NCI-H2081 treated with DMSO at 0.1 percent for 48 hours (cell line): ENCODE data around the gene CNOT6L.
"Not testable (repeated sequence)": the region's sequence is repeated elsewhere in the genome, so short reads cannot be mapped to it uniquely, and the experiment has no call there.

Experiments
- DNase-seq: peaks from one replicate; lab custom pipeline; 2025; lab: John Stamatoyannopoulos, UW

CNOT6L gene

DNA sequence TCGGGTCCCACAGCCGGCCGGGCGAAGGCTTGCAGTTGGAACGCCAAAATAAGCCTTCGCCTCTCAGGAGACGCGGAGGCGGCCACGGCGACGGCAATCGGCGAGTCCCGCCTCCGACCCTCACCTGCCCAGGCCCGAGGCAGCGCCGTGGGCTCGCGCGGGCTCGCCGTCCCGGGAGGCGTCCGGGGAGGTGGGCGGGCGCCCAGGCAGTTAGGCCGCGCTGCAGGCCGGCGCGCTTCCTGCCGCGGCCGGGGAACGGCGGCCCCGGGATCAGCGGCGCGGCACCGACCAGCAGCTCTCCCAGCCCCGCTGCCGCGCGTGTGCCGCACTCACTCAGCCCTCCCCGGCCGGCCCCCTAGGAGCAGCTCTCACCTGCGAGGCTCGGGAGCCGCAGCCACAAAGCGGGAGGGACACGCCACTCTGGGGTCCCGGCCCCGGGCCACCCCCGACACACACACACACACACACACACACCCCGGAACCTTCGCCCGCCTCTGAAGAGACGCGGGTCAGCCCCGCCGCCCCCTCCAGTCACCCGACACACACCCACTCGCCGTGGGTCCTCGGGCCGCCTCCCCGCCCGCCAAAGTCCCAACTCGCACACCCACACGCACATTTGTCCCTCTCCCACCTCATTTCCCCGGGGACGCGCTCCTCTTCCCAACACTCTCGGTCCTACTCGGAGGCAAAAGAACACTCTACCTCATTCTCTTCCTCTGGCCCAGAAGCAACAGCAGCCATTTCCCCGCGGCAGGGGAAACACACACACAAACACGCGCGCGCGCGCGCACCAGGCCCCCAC lies at the start of gene CNOT6L:
CNOT6L (minus strand) TSS at position 767 of the 802 bp plus-strand sequence; CDS start at position 707, 60 bp downstream.
- DNase-seq, result no peak

DNA sequence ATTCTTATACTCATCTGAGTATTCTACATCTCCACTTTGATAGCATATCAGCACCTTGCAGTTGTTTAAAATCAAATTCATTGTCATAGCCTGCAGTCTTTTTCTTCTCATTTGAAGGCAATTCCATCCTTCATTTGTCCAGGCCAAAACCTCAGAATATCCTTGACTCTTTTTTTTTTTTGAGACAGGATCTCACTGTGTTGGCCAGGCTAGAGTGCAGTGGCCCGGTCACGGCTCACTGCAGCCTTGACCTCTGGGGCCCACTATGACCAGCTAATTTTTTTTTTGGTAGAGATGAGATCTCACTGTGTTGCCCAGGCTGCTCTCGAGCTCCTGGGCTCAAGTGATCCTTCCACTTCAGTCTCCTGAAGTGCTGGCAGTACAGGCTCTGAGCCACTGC lies 46.1 kb upstream of the CNOT6L start:
- DNase-seq, result no peak

DNA sequence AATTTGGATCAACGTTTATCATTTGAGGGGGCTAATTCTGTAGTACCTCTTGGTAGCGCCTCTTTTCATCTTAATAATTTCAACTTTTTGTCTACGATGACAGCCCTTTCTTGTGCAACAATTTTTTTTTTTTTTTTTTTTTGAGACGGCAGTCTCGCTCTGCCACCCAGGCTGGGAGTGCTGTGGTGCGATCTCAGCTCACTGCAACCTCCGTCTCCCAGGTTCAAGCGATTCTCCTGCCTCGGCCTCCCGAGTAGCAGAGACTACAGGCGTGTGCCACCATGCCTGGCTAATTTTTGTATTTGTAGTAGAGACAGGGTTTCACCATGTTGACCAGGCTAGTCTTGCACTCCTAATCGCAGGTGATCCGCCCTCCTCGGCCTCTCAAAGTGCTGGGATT lies 44.2 kb upstream of the CNOT6L start:
- not testable (repeated sequence) for DNase-seq

DNA sequence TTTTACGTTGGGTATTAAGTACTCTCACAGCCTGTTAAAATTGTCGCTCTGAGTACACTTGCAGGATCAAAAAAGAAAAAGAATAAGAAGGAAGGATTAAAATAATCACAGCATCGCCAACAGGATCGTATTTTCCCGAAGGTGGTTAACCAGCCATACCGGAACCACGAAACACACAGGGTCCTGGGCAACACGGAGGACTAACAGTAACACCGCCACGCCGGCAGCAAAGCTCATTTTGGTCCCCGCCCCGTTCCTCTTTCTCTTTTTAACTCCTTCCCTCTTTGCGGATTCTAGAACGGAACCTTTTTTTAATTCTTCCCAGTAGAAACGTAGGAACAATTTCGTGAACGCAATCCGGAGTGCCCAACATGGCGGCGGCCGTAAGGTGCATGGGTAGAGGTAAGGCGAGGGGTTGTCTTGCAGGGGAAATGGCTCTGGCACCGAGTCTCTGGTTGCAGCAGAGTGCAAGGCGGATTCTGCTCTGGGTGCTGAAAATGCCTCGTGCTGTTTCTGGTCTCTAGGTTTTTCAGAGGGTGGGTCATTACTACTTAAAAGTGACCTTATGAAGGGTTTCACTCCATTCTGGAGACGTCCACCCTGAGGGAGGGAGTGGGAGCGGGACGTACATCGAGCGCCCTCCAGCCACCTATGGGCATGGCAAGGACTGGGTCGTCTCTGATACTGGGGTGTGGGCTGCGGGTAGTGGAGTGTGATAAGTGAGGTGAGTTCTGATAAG lies 43.5 kb upstream of the CNOT6L start, which contains the start of gene MRPL1:
MRPL1 (plus strand) TSS at position 353 of the 739 bp plus-strand sequence; CDS start at position 372, 19 bp downstream.
- peak; percentile 79 for DNase-seq

DNA sequence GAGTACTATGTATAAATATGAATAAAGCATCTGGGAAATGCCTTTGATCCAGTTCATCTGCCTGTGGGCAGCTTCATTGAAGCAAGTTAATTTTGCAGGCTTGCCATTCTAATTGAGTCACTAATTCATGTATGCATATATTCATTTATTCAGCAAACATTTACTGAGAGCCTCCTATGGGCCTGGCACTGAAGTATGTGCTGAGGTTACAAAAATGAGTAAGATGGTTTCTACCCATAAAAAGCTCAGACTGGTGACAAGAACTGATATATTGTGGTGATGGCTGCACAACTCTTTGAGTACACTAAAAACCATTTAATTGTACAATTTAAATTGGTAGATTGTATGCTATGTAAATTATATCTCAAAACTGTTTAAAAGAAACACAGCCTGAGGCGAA lies 42.3 kb upstream of the CNOT6L start:
- DNase-seq, result no peak

DNA sequence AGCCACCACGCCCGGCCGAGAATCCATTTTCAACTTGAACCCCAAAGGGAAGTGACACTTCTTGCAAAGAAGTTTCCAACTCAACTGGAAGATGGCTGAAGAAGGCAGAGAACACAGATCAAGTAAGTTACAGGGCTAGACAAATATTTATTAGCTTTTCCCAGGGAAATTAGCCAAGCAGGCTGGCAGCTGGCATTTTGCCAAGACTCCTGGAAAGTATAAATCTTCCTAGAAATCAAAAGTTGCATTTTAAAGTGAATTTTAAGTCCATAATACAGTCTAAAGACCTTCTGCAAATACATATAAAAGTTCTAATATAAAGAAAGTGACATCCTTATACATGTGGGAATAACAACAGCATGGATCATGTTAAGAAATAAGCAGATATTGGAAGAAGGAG lies 40.1 kb upstream of the CNOT6L start:
- DNase-seq, result no peak

DNA sequence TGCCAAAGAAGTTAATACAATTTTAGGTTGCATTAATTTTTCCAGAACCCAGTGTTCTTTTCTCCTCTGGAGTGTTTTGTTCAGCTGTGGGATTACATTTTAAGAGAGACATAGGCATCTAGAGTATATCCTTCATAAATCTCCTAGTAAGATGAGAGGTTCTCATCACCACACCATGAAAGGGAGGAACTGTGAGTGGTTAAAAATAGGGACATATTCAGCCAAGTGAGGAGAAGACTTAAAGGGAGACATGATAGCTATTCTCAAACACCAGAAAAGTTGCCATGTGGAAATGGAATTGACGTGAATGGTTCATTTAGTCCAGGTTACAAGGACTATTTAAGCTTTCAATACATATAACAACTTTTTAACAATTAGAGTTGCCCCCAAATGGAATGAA lies 37.0 kb upstream of the CNOT6L start:
- no peak for DNase-seq

DNA sequence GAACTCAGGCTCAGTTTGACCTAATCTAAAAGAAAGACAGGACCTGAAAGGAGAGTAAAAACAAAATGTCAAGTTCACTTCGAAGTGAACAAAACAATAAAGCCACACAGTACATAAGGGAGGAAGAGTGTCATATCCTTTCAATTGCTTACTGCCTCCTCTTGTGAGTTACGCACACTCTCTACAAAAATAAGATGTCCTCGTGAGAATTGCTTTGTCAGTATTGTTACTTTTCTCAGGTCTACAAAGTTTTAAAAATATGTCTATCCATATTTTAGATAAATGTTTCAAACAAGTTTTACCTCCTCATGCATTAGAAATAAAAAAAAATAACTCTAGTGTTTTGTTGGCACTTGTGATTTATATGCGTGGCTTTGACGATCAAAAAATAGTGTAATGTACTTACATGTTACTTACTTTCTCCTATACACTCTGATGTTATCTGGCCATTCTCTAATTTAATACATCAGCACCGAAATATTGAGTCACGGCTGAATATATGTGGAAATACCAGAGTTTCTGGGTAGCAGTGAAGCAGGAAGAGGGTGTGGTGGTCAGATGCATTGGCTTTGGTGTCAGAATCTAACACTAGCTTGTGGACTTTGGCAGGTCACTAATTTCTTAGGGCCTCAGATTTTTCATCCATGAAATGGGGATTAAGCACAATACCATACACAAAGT lies 35.4 kb upstream of the CNOT6L start:
- DNase-seq, result no peak

DNA sequence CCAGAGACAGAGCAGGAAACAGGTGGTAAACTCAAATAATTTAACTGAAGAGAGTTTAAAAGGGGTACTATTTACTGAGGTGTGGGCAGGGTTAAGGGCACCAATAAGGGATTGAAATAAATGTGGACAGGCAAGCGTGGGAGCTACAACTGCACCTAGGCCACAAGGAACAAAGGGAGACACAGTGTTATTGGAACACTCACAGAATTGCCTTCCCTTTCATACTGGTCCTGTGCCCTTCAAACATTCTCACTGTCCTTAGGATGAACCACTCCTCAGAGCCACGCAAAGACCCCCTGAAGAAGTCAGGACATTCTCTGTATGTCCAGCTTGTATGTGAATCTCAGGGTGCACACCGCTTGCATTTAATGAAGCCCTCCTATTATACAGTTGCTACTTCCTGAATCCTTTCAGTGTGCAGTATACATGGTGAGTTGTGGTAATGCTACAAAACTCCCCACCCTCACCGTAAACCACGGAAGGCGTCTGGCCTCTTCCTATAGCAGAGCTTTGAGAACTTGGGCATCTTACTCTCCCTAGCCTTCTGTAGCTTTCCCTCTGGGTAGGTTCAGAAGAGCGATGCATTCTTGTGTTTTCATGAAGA lies 33.8 kb upstream of the CNOT6L start:
- DNase-seq, result no peak

DNA sequence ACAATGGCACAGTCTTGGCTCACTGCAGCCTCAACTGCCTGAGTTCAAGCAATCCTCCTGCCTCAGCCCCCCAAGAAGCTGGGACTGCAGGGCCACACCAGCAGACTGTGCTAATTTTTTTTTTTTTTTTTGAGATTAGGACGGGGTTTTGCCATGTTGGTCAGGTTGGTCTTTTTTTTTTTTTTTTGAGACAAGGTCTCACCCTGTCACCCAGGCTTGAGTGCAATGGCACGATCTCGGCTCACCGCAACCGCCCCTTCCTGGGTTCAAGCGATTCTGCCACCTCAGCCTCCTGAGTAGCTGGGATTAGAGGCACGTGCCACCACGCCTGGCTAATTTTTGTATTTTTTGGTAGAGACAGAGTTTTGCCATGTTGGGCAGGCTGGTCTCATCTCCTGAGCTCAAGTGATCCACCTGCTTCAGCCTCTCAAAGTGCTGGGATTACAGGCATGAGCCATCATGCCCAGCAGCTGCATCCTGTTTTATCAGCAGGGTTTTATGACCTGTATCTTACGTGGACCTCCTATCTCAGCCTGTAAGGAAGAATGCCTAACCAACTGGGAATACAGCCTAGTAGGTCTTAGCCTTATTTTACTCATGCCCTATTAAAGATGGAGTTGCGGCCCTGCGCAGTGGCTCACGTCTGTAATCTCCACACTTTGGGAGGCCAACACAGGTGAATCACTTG lies 30.3 kb upstream of the CNOT6L start:
- no peak for DNase-seq

DNA sequence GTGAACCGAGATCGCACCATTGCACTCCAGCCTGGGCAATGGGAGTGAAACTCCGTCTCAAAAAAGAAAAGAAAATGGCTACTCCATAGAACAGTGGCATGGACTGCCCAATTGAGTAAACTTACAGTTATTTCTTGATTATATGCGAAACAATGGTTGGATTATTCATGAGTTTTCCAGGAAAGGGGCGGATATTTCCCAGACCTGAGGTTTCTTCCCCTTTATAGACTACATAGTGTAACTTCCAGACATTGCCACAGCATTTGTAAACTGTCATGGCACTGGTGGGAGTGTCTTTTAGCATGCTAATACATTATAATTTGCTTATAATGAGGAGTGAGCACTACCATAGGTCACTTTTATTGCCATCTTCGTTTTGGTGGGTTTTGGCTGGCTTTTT lies 29.3 kb upstream of the CNOT6L start:
- DNase-seq, result no peak

DNA sequence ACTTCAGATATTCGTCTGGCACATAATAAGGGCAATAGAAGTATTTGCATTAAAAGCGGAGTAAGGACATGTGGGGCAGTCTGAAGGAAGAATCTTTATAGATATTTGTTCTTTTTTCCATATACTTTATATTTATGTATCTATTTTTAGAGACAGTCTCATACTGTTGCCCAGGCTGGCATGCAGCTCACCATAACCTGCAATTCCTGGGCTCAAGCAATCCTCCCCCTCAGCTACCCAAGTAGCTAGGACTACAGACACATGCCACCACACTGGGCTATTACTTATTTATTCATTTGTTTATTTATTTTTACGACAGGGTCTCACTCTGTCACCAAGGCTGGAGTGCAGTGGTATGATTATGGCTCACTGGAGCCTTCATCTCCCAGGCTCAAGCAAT lies 26.8 kb upstream of the CNOT6L start:
- no peak for DNase-seq

DNA sequence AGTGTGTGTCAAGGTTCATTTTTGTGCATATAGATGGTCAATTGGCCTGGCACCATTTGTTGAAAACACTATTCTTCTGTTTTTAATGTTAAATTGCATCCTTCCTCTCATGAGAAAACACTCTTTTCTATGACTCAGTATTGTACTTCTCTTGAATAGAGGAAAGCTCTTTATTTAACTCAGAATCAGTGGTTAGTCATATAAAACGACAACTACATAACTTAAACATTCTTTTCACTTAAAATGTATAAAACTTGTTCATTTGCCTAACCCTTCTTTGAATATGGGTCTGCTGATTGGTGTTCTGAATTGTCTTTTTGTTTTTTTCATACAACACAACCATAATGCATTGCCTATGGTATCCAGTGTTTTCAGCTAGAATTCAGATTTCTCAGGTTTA lies 26.2 kb upstream of the CNOT6L start:
- DNase-seq, result no peak

DNA sequence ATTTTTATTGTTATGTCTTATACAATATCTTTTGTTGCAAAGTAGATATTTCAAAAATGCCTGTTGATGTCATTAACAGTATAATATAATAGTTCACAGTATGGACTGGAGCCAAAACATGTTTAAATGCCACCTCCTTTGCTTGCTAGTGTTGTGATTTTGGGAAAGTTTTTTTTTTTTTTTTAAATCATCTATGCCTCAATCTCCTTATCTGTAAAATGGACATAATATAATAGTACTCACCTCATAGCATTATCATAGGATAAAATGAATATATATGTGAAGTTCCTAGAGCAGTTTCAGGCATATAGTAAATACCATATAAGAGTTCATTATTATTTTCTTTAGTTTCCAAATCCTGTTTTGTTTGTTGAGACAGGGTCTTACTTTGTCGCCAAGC lies 25.2 kb upstream of the CNOT6L start:
- DNase-seq, result no peak

DNA sequence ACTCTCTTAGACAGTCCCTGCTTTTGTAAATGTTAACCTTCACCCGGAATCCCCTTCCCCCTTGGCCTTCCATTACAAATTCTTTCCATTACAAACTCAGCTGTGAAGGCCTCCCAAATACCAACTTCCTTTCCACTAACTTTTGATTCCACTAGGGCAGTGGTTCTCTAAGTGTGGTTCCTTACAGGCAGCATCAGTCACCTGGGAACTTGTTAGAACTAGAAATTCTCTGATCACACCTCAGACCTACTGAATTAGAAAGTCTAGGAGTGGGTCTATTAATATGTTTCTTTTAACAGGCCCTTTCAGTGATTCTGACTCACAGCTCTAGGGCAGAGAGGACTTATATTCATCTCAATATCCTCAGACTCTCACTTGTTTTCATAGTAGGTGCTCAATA lies 24.5 kb upstream of the CNOT6L start:
- no peak for DNase-seq

DNA sequence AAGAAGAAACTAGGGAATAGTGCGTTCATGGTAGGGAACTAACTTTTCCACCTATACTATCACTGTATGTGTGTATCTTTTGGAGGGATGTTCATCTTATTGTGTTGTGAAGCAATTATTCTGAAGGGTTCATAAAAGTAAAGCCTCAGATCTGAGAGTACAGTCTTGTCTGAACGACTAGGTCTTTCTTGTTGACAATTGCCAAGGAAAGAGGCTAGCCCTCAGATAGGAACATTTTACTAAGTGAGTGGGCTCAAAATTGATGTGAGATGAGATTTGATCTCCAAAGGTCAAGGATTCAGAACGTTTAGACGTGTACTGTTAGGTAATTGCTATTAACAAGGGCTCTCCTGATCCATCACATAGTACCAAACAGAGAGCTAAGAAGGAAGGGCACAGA lies 15.2 kb upstream of the CNOT6L start:
- DNase-seq, result no peak

DNA sequence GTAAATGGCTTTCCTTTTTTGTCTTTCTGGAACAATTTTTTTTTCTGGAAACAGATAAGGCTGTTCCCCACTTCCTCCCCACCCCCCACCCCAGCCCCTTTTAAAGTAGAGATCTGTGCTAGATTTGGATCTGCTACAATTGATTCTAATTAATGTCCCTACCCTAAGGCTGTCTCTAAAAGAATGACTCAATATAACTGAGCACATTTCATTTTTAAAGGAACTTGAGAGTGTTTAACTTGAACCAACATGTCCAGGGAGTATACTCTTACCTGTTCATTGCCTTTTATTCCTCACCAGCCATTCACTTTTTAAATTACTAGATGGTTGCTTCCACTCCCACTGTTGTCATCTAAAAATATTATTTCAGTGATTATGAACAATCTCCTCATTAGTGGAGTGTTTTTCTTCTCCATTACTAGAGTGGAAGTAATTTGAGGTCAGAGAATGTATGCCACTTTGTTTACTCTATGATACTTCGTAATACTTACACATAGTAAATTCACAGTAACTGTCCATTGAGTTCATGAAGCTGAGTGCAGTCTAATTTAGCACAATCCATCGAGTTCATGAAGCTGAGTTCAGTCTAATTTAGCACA lies 14.1 kb upstream of the CNOT6L start:
- DNase-seq, result no peak

DNA sequence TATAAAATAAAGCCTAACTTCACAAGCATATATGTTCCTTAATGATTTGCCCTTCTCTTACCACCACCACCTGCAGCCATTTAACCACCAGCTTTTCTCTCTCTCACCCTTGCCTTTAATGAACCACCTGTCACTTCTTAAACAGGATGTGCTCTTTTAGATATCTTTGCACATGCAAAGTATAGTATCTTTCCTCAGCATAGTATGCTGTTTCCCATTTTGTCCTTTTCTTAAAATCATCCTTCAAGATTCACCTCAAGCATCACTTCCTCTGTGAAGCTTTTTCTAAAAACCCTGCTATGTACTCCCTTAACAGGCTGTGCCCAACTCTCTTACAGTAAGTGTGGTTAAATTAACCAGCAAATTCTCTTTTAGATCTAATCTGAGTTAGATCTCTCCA lies 8.2 kb upstream of the CNOT6L start:
- no peak for DNase-seq

DNA sequence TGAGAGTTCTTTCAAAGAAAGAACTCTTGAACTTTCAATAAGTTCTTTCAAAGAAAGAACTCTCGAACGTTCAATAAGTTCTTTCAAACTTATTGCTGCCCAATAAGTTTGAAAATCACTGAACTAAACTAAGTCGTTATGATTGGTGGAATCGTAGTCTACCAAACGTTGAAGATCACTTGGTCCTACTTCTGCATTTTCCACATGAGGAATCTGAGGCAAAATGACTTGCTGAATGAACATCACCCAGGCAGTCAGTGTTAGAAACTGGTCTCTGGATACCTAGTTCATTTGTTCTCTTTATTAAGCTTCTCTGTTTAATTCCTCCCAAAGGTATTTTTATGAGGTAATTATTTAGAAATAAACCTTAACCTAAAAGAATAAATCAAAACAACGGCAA lies 7.1 kb upstream of the CNOT6L start:
- no peak for DNase-seq

DNA sequence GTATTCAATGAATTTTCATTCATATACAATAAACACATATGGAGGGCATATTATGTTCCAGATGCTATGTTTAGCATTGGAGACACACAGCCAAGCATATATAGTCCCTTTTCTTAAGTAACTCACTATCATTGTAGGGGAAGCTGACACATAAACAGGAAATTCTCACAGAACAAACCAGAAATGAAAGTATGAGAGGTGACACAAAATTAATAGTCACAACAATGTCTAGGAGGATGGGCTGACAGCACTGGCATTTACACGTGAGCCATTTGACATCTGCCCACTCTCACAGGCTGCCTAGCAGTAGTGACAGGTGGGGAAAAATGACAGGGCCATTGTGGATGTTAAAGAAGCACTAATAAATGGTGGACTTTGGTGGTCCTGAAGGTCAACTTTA lies 2.6 kb upstream of the CNOT6L start:
- DNase-seq, result no peak
